VCaP (cell line): ENCODE data around the gene KCNJ1.
A peak's percentile ranks its signal among the peaks of the same experiment; 100 is the strongest.

Source experiments
- H3K27ac ChIP-seq: fragments of 450-650 bp; 2 replicates; pipeline ENCODE4 v1.5.1; 2017
- CTCF ChIP-seq: fragments of 450-650 bp; conservative IDR thresholded peaks from 2 replicates; pipeline ENCODE4 v1.5.1; 2017; ENCODE audit warnings: mild to moderate bottlenecking, moderate library complexity

The KCNJ1 gene

GRCh38 chr11:128888034-128888985 is 21.2 kb upstream of the KCNJ1 start:
- TF ChIP-seq CTCF = no peak
- H3K27ac ChIP-seq = no peak overlapping the region

GRCh38 chr11:128886406-128887124 is 19.5 kb upstream of the KCNJ1 start:
- peak; percentile 82 for TF ChIP-seq CTCF
- H3K27ac ChIP-seq = no peak overlapping the region

- peak; percentile 94 for TF ChIP-seq CTCF
- H3K27ac ChIP-seq = no peak overlapping the region
These were observed 17.7 kb upstream of the KCNJ1 start for GRCh38 chr11:128884703-128885338.

GRCh38 chr11:128884054-128884453 is 17.0 kb upstream of the KCNJ1 start:
- TF ChIP-seq CTCF = no peak

GRCh38 chr11:128882451-128882850 is 15.4 kb upstream of the KCNJ1 start:
- peak overlapping the region; percentile 74; the same call in 1 of the 2 replicates for H3K27ac ChIP-seq
- no peak for TF ChIP-seq CTCF

More at GRCh38 chr11:128884054-128884453, 17.0 kb upstream of the KCNJ1 start:
- H3K27ac ChIP-seq = no peak overlapping the region

GRCh38 chr11:128881221-128881620 is 14.1 kb upstream of the KCNJ1 start:
- TF ChIP-seq CTCF = 0 out of 2 replicates have a peak, but pooled peaks have one; percentile 8
- H3K27ac ChIP-seq = peak overlapping the region; percentile 74

GRCh38 chr11:128879817-128880216 is 12.7 kb upstream of the KCNJ1 start:
- no peak for TF ChIP-seq CTCF
- H3K27ac ChIP-seq = peak overlapping the region; percentile 74; the same call in 1 of the 2 replicates
